H9 (cell line): ENCODE measurements around the gene GATA3. TPM values are rescaled to one million over a fixed set of nuclear protein-coding genes. Genes with fewer than 3 reads are reported as not detected.
A peak's percentile ranks its signal among the peaks of the same experiment; 100 is the strongest.

Source experiments
- DNase-seq: peaks from one replicate; pipeline ENCODE4 v3.0.0-alpha.2; 2017
- H2AFZ ChIP-seq: one replicate; pipeline ENCODE4 v1.6.1; 2013; ENCODE audit warnings: mild to moderate bottlenecking, low read length, control low read depth, moderate library complexity
- H2AK5ac ChIP-seq: 2 replicates; pipeline ENCODE4 v1.6.1; 2013; ENCODE audit warnings: low read length, control low read depth, mixed read lengths; ENCODE audit not compliant: insufficient read length
- H2BK120ac ChIP-seq: one replicate; pipeline ENCODE4 v1.6.1; 2013; ENCODE audit warnings: low read depth, mild to moderate bottlenecking, low read length, control low read depth, inconsistent platforms; ENCODE audit not compliant: poor library complexity, severe bottlenecking
- H2BK12ac ChIP-seq: 2 replicates; pipeline ENCODE4 v1.6.1; 2013; ENCODE audit warnings: low read length, control low read depth, mixed read lengths, low read depth; ENCODE audit not compliant: insufficient read length
- H2BK15ac ChIP-seq: 2 replicates; pipeline ENCODE4 v1.6.1; 2013; ENCODE audit warnings: low read depth, low read length, control low read depth
- H2BK20ac ChIP-seq: one replicate; pipeline ENCODE4 v1.6.1; 2013; ENCODE audit warnings: low read depth, mild to moderate bottlenecking, low read length, control low read depth, inconsistent platforms; ENCODE audit not compliant: poor library complexity, severe bottlenecking
- H2BK5ac ChIP-seq: 2 replicates; pipeline ENCODE4 v1.6.1; 2013; ENCODE audit warnings: low read length, control low read depth, mixed read lengths; ENCODE audit not compliant: insufficient read length
- H3K14ac ChIP-seq: 2 replicates; pipeline ENCODE4 v1.6.1; 2013; ENCODE audit warnings: low read length, control low read depth; ENCODE audit not compliant: insufficient read depth
- H3K18ac ChIP-seq: 2 replicates; pipeline ENCODE4 v1.6.1; 2013; ENCODE audit warnings: low read depth, mild to moderate bottlenecking, mixed read lengths, low read length, control low read depth; ENCODE audit not compliant: insufficient read length
- H3K23ac ChIP-seq: 2 replicates; pipeline ENCODE4 v1.6.1; 2013; ENCODE audit warnings: low read length, control low read depth, mixed read lengths, low read depth; ENCODE audit not compliant: insufficient read length
- H3K23me2 ChIP-seq: 2 replicates; pipeline ENCODE4 v1.6.1; 2013; ENCODE audit warnings: low read depth, mild to moderate bottlenecking, mixed read lengths, low read length, control low read depth; ENCODE audit not compliant: insufficient read length, poor library complexity, severe bottlenecking
- H3K27ac ChIP-seq: 2 replicates; pipeline ENCODE4 v1.5.1; 2013; ENCODE audit warnings: low read length, control low read depth, mixed read lengths, low read depth; ENCODE audit not compliant: insufficient read length
- H3K27me3 ChIP-seq: 2 replicates; pipeline ENCODE4 v1.6.1; 2013; ENCODE audit warnings: low read length, control low read depth, inconsistent platforms; ENCODE audit not compliant: insufficient read depth
- H3K4ac ChIP-seq: 2 replicates; pipeline ENCODE4 v1.6.1; 2013; ENCODE audit warnings: low read depth, mild to moderate bottlenecking, control low read depth, inconsistent platforms, low read length, moderate library complexity
- H3K4me1 ChIP-seq: 2 replicates; pipeline ENCODE4 v1.6.1; 2013; ENCODE audit warnings: low read length, control low read depth, inconsistent platforms; ENCODE audit not compliant: insufficient read depth
- H3K4me2 ChIP-seq: 2 replicates; pipeline ENCODE4 v1.6.1; 2013; ENCODE audit warnings: low read length, control low read depth, mixed read lengths; ENCODE audit not compliant: insufficient read length, insufficient read depth
- H3K56ac ChIP-seq: 2 replicates; pipeline ENCODE4 v1.6.1; 2013; ENCODE audit warnings: low read depth, mild to moderate bottlenecking, mixed read lengths, low read length, control low read depth; ENCODE audit not compliant: insufficient read length
- H3K79me1 ChIP-seq: 2 replicates; pipeline ENCODE4 v1.6.1; 2013; ENCODE audit warnings: low read depth, mild to moderate bottlenecking, moderate library complexity, low read length, control low read depth, inconsistent platforms; ENCODE audit not compliant: insufficient read depth, poor library complexity, severe bottlenecking
- H3K79me2 ChIP-seq: 2 replicates; pipeline ENCODE4 v1.6.1; 2013; ENCODE audit warnings: low read length, control low read depth, inconsistent platforms; ENCODE audit not compliant: insufficient read depth
- H3K9ac ChIP-seq: 2 replicates; pipeline ENCODE4 v1.6.1; 2013; ENCODE audit warnings: low read length, control low read depth, mixed read lengths; ENCODE audit not compliant: insufficient read length; ENCODE audit errors: extremely low read depth
- H3K9me3 ChIP-seq: one replicate; pipeline ENCODE4 v1.6.1; 2013; ENCODE audit warnings: low read depth, low read length, inconsistent platforms; ENCODE audit not compliant: control insufficient read depth
- H3T11ph ChIP-seq: one replicate; pipeline ENCODE4 v1.6.1; 2013; ENCODE audit warnings: mild to moderate bottlenecking, low read length, control low read depth, inconsistent platforms
- H4K20me1 ChIP-seq: one replicate; pipeline ENCODE4 v1.6.1; 2013; ENCODE audit not compliant: control insufficient read depth, insufficient read length, insufficient read depth
- H4K5ac ChIP-seq: 2 replicates; pipeline ENCODE4 v1.6.1; 2013; ENCODE audit warnings: low read depth, mild to moderate bottlenecking, mixed read lengths, low read length, control low read depth; ENCODE audit not compliant: insufficient read length
- H4K8ac ChIP-seq: replicated peaks from 2 replicates; pipeline ENCODE4 v1.6.1; 2013; ENCODE audit warnings: low read length, control low read depth, mixed read lengths, low read depth; ENCODE audit not compliant: insufficient read length
- H4K91ac ChIP-seq: 2 replicates; pipeline ENCODE4 v1.6.1; 2013; ENCODE audit warnings: low read depth, mild to moderate bottlenecking, moderate library complexity, mixed read lengths, low read length, control low read depth; ENCODE audit not compliant: insufficient read length
- H3K27ac Mint-ChIP-seq, 3 experiments: 2 replicates in 2 of 3; 3 replicates in 1 of 3; pipeline ENCODE4 v1.8.0; 2020 to 2021; ENCODE audit warnings: mixed read lengths in 3 of 3, mild to moderate bottlenecking in 1 of 3, moderate library complexity in 1 of 3
- H3K27me3 Mint-ChIP-seq: 2 replicates; pipeline ENCODE4 v1.8.0; 2021; ENCODE audit warnings: low read depth, mild to moderate bottlenecking, moderate library complexity, mixed read lengths
- H3K36me3 Mint-ChIP-seq, 3 experiments: 2 replicates in 2 of 3; 3 replicates in 1 of 3; pipeline ENCODE4 v1.8.0; 2020 to 2021; ENCODE audit warnings: low read depth in 3 of 3, mixed read lengths in 3 of 3; ENCODE audit not compliant: insufficient read depth in 1 of 3
- H3K4me1 Mint-ChIP-seq, 2 experiments: 2 replicates each; pipeline ENCODE4 v1.8.0; 2020; ENCODE audit warnings: mixed read lengths in 2 of 2
- H3K4me3 Mint-ChIP-seq, 2 experiments: 2 replicates in 1 of 2; 3 replicates in 1 of 2; pipeline ENCODE4 v1.8.0; 2020 to 2021; ENCODE audit warnings: mild to moderate bottlenecking in 2 of 2, mixed read lengths in 2 of 2, moderate library complexity in 1 of 2
- H3K9me3 Mint-ChIP-seq, 2 experiments: 2 replicates in 1 of 2; 3 replicates in 1 of 2; pipeline ENCODE4 v1.8.0; 2020; ENCODE audit warnings: mild to moderate bottlenecking in 2 of 2, mixed read lengths in 2 of 2, moderate library complexity in 1 of 2
- CTCF ChIP-seq: fragments of 200-600 bp; sonication (generic); conservative IDR thresholded peaks from 3 replicates; pipeline ENCODE4 v1.8.0; 2021; ENCODE audit warnings: antibody characterized with exemption, mild to moderate bottlenecking
- WGBS: extraction: QIAGEN DNeasy Blood & Tissue Kit; methylation state at CpG from one replicate; pipeline ENCODE4 v1.1.7; 2013; ENCODE audit warnings: missing lambda C conversion rate, low lambda C conversion rate, mixed read lengths; ENCODE audit not compliant: insufficient read length; ENCODE audit errors: extremely low coverage; 5-methylcytosine and 5-hydroxymethylcytosine counted together
- total RNA-seq: library from RNA; stranded (reverse); gene quantifications from 2 replicates; pipeline ENCODE4 v1.2.1, GENCODE V29; 2021

GATA3 gene
- total RNA-seq, 1 experiment from 2014 or later, result 0.31 TPM

DNA sequence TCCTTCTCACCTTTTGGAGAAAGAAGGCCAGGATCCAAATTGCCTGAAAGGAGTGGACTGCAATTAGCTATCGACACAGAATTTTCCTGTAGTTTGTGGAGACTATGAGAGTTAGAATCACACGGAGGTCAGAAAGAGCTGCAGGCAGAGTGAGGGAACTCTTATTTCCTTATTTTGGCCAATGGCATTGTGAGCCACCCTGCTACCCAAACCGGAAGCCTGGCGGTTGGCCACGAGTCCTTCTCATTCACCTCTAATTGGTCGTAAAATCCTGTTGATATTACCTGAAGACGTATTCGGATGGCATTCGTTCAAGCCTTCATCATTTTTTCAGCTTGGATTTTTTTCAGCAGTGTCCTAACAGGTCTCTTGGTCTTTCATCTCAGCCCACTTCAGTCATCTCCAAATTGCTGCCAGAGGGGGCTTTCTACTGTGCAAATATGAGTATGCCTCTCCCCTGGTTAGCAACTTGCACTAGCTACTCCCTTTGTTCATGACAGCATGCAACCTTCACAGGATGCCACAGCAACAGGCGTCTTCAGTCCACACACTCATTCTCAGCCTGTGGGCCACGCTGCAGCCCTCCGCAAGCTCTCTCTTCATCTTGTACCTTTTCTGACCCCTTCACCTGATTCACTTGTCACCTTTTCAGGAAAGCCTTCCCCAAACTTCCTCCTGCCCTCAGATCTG lies 66.9 kb downstream of the GATA3 start:
- no peak for DNase-seq
- no peak overlapping the region for H4K91ac ChIP-seq
- Mint-ChIP-seq H3K4me3 (no peak overlapping the region), H3K36me3 (no peaks in the 10 kb centered on the region), H3K9me3 (no peaks in the 10 kb centered on the region), H3K27me3 (peaks cover 7% of the 10 kb centered on the region), H3K27ac (peak overlapping the region in 1 of 3 experiments; percentile 5; a peak in 2 of 7 replicates), H3K4me1 (peaks cover 4 to 6% of the 10 kb centered on the region in 2 experiments; a peak in 1 of 4 replicates)
- no peak overlapping the region for H3T11ph ChIP-seq
- H2BK5ac ChIP-seq, result no peak overlapping the region
- no peak overlapping the region for H4K5ac ChIP-seq
- H2AFZ ChIP-seq, result no peak overlapping the region
- no peak overlapping the region for H4K8ac ChIP-seq
- no peak overlapping the region for H3K56ac ChIP-seq
- H2BK120ac ChIP-seq, result no peak overlapping the region
- H2BK15ac ChIP-seq, result no peak overlapping the region; the same call in 1 of the 2 replicates
- H2BK12ac ChIP-seq, result no peak overlapping the region
- H3K79me2 ChIP-seq, result no peaks in the 10 kb centered on the region
- no peak overlapping the region for H3K27ac ChIP-seq
- H3K27me3 ChIP-seq, result no peaks in the 10 kb centered on the region
- no peak overlapping the region for H3K4ac ChIP-seq
- no peaks in the 10 kb centered on the region for H3K23me2 ChIP-seq
- no peak overlapping the region for H3K18ac ChIP-seq
- H3K23ac ChIP-seq, result no peak overlapping the region
- no peak overlapping the region for H3K4me2 ChIP-seq
- no peak overlapping the region for H3K9ac ChIP-seq
- H3K9me3 ChIP-seq, result no peaks in the 10 kb centered on the region
- no peaks in the 10 kb centered on the region; the same call in 1 of the 2 replicates for H3K4me1 ChIP-seq
- H2AK5ac ChIP-seq, result no peak overlapping the region
- no peak overlapping the region for H3K14ac ChIP-seq
- no peaks in the 10 kb centered on the region for H4K20me1 ChIP-seq
- no peak for TF ChIP-seq CTCF
- WGBS, result no CpG with 5 or more reads among the region's 12 CpGs
- H2BK20ac ChIP-seq, result no peak overlapping the region
- H3K79me1 ChIP-seq, result no peaks in the 10 kb centered on the region
